H9 (cell line): ENCODE data around the gene LRRC23. TPM values are rescaled to one million over a fixed set of nuclear protein-coding genes. Genes with fewer than 3 reads are reported as not detected.
A peak's percentile ranks its signal among the peaks of the same experiment; 100 is the strongest.
"Not testable (repeated sequence)": the region's sequence is repeated elsewhere in the genome, so short reads cannot be mapped to it uniquely, and the experiment has no call there.

ENCODE experiments used
- DNase-seq: peaks from one replicate; pipeline ENCODE4 v3.0.0-alpha.2; 2017
- H2AFZ ChIP-seq: one replicate; pipeline ENCODE4 v1.6.1; 2013; ENCODE audit warnings: mild to moderate bottlenecking, low read length, control low read depth, moderate library complexity
- H2AK5ac ChIP-seq: 2 replicates; pipeline ENCODE4 v1.6.1; 2013; ENCODE audit warnings: low read length, control low read depth, mixed read lengths; ENCODE audit not compliant: insufficient read length
- H2BK120ac ChIP-seq: one replicate; pipeline ENCODE4 v1.6.1; 2013; ENCODE audit warnings: low read depth, mild to moderate bottlenecking, low read length, control low read depth, inconsistent platforms; ENCODE audit not compliant: poor library complexity, severe bottlenecking
- H2BK12ac ChIP-seq: 2 replicates; pipeline ENCODE4 v1.6.1; 2013; ENCODE audit warnings: low read length, control low read depth, mixed read lengths, low read depth; ENCODE audit not compliant: insufficient read length
- H2BK15ac ChIP-seq: 2 replicates; pipeline ENCODE4 v1.6.1; 2013; ENCODE audit warnings: low read depth, low read length, control low read depth
- H2BK20ac ChIP-seq: one replicate; pipeline ENCODE4 v1.6.1; 2013; ENCODE audit warnings: low read depth, mild to moderate bottlenecking, low read length, control low read depth, inconsistent platforms; ENCODE audit not compliant: poor library complexity, severe bottlenecking
- H2BK5ac ChIP-seq: 2 replicates; pipeline ENCODE4 v1.6.1; 2013; ENCODE audit warnings: low read length, control low read depth, mixed read lengths; ENCODE audit not compliant: insufficient read length
- H3K14ac ChIP-seq: 2 replicates; pipeline ENCODE4 v1.6.1; 2013; ENCODE audit warnings: low read length, control low read depth; ENCODE audit not compliant: insufficient read depth
- H3K18ac ChIP-seq: 2 replicates; pipeline ENCODE4 v1.6.1; 2013; ENCODE audit warnings: low read depth, mild to moderate bottlenecking, mixed read lengths, low read length, control low read depth; ENCODE audit not compliant: insufficient read length
- H3K23ac ChIP-seq: 2 replicates; pipeline ENCODE4 v1.6.1; 2013; ENCODE audit warnings: low read length, control low read depth, mixed read lengths, low read depth; ENCODE audit not compliant: insufficient read length
- H3K23me2 ChIP-seq: 2 replicates; pipeline ENCODE4 v1.6.1; 2013; ENCODE audit warnings: low read depth, mild to moderate bottlenecking, mixed read lengths, low read length, control low read depth; ENCODE audit not compliant: insufficient read length, poor library complexity, severe bottlenecking
- H3K27ac ChIP-seq: 2 replicates; pipeline ENCODE4 v1.5.1; 2013; ENCODE audit warnings: low read length, control low read depth, mixed read lengths, low read depth; ENCODE audit not compliant: insufficient read length
- H3K27me3 ChIP-seq: 2 replicates; pipeline ENCODE4 v1.6.1; 2013; ENCODE audit warnings: low read length, control low read depth, inconsistent platforms; ENCODE audit not compliant: insufficient read depth
- H3K4ac ChIP-seq: 2 replicates; pipeline ENCODE4 v1.6.1; 2013; ENCODE audit warnings: low read depth, mild to moderate bottlenecking, control low read depth, inconsistent platforms, low read length, moderate library complexity
- H3K4me1 ChIP-seq: 2 replicates; pipeline ENCODE4 v1.6.1; 2013; ENCODE audit warnings: low read length, control low read depth, inconsistent platforms; ENCODE audit not compliant: insufficient read depth
- H3K4me2 ChIP-seq: 2 replicates; pipeline ENCODE4 v1.6.1; 2013; ENCODE audit warnings: low read length, control low read depth, mixed read lengths; ENCODE audit not compliant: insufficient read length, insufficient read depth
- H3K56ac ChIP-seq: 2 replicates; pipeline ENCODE4 v1.6.1; 2013; ENCODE audit warnings: low read depth, mild to moderate bottlenecking, mixed read lengths, low read length, control low read depth; ENCODE audit not compliant: insufficient read length
- H3K79me1 ChIP-seq: 2 replicates; pipeline ENCODE4 v1.6.1; 2013; ENCODE audit warnings: low read depth, mild to moderate bottlenecking, moderate library complexity, low read length, control low read depth, inconsistent platforms; ENCODE audit not compliant: insufficient read depth, poor library complexity, severe bottlenecking
- H3K79me2 ChIP-seq: 2 replicates; pipeline ENCODE4 v1.6.1; 2013; ENCODE audit warnings: low read length, control low read depth, inconsistent platforms; ENCODE audit not compliant: insufficient read depth
- H3K9ac ChIP-seq: 2 replicates; pipeline ENCODE4 v1.6.1; 2013; ENCODE audit warnings: low read length, control low read depth, mixed read lengths; ENCODE audit not compliant: insufficient read length; ENCODE audit errors: extremely low read depth
- H3K9me3 ChIP-seq: one replicate; pipeline ENCODE4 v1.6.1; 2013; ENCODE audit warnings: low read depth, low read length, inconsistent platforms; ENCODE audit not compliant: control insufficient read depth
- H3T11ph ChIP-seq: one replicate; pipeline ENCODE4 v1.6.1; 2013; ENCODE audit warnings: mild to moderate bottlenecking, low read length, control low read depth, inconsistent platforms
- H4K20me1 ChIP-seq: one replicate; pipeline ENCODE4 v1.6.1; 2013; ENCODE audit not compliant: control insufficient read depth, insufficient read length, insufficient read depth
- H4K5ac ChIP-seq: 2 replicates; pipeline ENCODE4 v1.6.1; 2013; ENCODE audit warnings: low read depth, mild to moderate bottlenecking, mixed read lengths, low read length, control low read depth; ENCODE audit not compliant: insufficient read length
- H4K8ac ChIP-seq: replicated peaks from 2 replicates; pipeline ENCODE4 v1.6.1; 2013; ENCODE audit warnings: low read length, control low read depth, mixed read lengths, low read depth; ENCODE audit not compliant: insufficient read length
- H4K91ac ChIP-seq: 2 replicates; pipeline ENCODE4 v1.6.1; 2013; ENCODE audit warnings: low read depth, mild to moderate bottlenecking, moderate library complexity, mixed read lengths, low read length, control low read depth; ENCODE audit not compliant: insufficient read length
- H3K27ac Mint-ChIP-seq, 3 experiments: 2 replicates in 2 of 3; 3 replicates in 1 of 3; pipeline ENCODE4 v1.8.0; 2020 to 2021; ENCODE audit warnings: mixed read lengths in 3 of 3, mild to moderate bottlenecking in 1 of 3, moderate library complexity in 1 of 3
- H3K27me3 Mint-ChIP-seq: 2 replicates; pipeline ENCODE4 v1.8.0; 2021; ENCODE audit warnings: low read depth, mild to moderate bottlenecking, moderate library complexity, mixed read lengths
- H3K36me3 Mint-ChIP-seq, 3 experiments: 2 replicates in 2 of 3; 3 replicates in 1 of 3; pipeline ENCODE4 v1.8.0; 2020 to 2021; ENCODE audit warnings: low read depth in 3 of 3, mixed read lengths in 3 of 3; ENCODE audit not compliant: insufficient read depth in 1 of 3
- H3K4me1 Mint-ChIP-seq, 2 experiments: 2 replicates each; pipeline ENCODE4 v1.8.0; 2020; ENCODE audit warnings: mixed read lengths in 2 of 2
- H3K4me3 Mint-ChIP-seq, 2 experiments: 2 replicates in 1 of 2; 3 replicates in 1 of 2; pipeline ENCODE4 v1.8.0; 2020 to 2021; ENCODE audit warnings: mild to moderate bottlenecking in 2 of 2, mixed read lengths in 2 of 2, moderate library complexity in 1 of 2
- H3K9me3 Mint-ChIP-seq, 2 experiments: 2 replicates in 1 of 2; 3 replicates in 1 of 2; pipeline ENCODE4 v1.8.0; 2020; ENCODE audit warnings: mild to moderate bottlenecking in 2 of 2, mixed read lengths in 2 of 2, moderate library complexity in 1 of 2
- WGBS: extraction: QIAGEN DNeasy Blood & Tissue Kit; methylation state at CpG from one replicate; pipeline ENCODE4 v1.1.7; 2013; ENCODE audit warnings: missing lambda C conversion rate, low lambda C conversion rate, mixed read lengths; ENCODE audit not compliant: insufficient read length; ENCODE audit errors: extremely low coverage; 5-methylcytosine and 5-hydroxymethylcytosine counted together
- total RNA-seq: library from RNA; stranded (reverse); gene quantifications from 2 replicates; pipeline ENCODE4 v1.2.1, GENCODE V29; 2021
- TF ChIP-seq, protein P1 (sequence below): fragments of 200-600 bp; sonication (generic); conservative IDR thresholded peaks from 3 replicates; pipeline ENCODE4 v1.8.0; 2021; ENCODE audit warnings: antibody characterized with exemption, mild to moderate bottlenecking

The LRRC23 gene
- total RNA-seq, 1 experiment from 2014 or later = 2.1 TPM

DNA sequence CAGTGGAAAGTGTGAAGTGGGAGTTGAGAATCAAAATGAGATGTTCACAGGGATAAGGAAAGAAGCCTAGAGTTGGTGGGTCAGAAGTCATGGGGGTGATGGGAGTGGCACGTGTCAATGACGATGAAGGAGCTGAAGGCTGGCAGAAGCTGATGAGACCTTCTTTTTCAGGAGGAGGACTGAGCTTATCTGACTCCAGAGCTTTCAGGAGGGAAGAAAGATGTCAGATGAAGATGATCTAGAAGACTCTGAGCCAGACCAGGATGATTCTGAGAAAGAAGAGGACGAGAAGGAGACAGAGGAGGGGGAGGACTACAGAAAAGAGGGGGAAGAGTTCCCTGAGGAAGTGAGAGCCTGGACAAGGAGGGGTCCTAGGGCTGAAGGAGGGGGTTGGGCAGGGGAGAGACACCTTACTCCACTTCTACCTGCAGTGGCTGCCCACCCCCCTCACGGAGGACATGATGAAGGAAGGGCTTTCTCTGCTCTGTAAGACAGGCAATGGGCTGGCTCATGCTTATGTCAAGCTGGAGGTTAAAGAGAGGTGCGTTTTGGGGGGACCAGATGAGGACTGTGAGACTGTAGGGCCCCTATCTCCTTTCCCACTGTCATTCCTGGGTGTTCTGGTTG lies 905 bp downstream of the LRRC23 start:
- no peaks in the 10 kb centered on the region; the same call in 1 of the 2 replicates for H3K4me1 ChIP-seq
- H3K27me3 ChIP-seq = no peaks in the 10 kb centered on the region; the same call in 1 of the 2 replicates
- H3K27ac ChIP-seq = no peak overlapping the region
- peak overlapping the region; percentile 63 for H3T11ph ChIP-seq
- H2BK15ac ChIP-seq = no peak overlapping the region; the same call in 1 of the 2 replicates
- H3K27me3 Mint-ChIP-seq = peaks cover 8% of the 10 kb centered on the region
- H2BK120ac ChIP-seq = peak overlapping the region; percentile 94
- WGBS = no CpG with 5 or more reads among the region's 5 CpGs
- peak overlapping the region; percentile 92 for H2BK12ac ChIP-seq
- H4K8ac ChIP-seq = no peak overlapping the region
- H3K56ac ChIP-seq = no peak overlapping the region
- peak overlapping the region; percentile 95 for H3K18ac ChIP-seq
- H3K9ac ChIP-seq = no peak overlapping the region
- peak overlapping the region; percentile 52 for H3K4ac ChIP-seq
- DNase-seq = no peak
- H2BK5ac ChIP-seq = no peak overlapping the region
- no peaks in the 10 kb centered on the region for H4K20me1 ChIP-seq
- H2AFZ ChIP-seq = no peak overlapping the region
- H3K79me2 ChIP-seq = no peaks in the 10 kb centered on the region
- H3K9me3 ChIP-seq = no peaks in the 10 kb centered on the region
- no peak overlapping the region for H3K4me3 Mint-ChIP-seq
- no peak overlapping the region for H2AK5ac ChIP-seq
- peak overlapping the region; percentile 81 for H3K4me2 ChIP-seq
- no peak overlapping the region for H3K23ac ChIP-seq
- TF ChIP-seq, protein P1, sequence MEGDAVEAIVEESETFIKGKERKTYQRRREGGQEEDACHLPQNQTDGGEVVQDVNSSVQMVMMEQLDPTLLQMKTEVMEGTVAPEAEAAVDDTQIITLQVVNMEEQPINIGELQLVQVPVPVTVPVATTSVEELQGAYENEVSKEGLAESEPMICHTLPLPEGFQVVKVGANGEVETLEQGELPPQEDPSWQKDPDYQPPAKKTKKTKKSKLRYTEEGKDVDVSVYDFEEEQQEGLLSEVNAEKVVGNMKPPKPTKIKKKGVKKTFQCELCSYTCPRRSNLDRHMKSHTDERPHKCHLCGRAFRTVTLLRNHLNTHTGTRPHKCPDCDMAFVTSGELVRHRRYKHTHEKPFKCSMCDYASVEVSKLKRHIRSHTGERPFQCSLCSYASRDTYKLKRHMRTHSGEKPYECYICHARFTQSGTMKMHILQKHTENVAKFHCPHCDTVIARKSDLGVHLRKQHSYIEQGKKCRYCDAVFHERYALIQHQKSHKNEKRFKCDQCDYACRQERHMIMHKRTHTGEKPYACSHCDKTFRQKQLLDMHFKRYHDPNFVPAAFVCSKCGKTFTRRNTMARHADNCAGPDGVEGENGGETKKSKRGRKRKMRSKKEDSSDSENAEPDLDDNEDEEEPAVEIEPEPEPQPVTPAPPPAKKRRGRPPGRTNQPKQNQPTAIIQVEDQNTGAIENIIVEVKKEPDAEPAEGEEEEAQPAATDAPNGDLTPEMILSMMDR = no peak
- H3K23me2 ChIP-seq = peaks cover 3% of the 10 kb centered on the region
- no peaks in the 10 kb centered on the region for H3K9me3 Mint-ChIP-seq
- no peak overlapping the region for H2BK20ac ChIP-seq
- H4K91ac ChIP-seq = peak overlapping the region; percentile 91
- H3K4me1 Mint-ChIP-seq = peaks cover 4 to 8% of the 10 kb centered on the region in 2 experiments
- no peaks in the 10 kb centered on the region for H3K79me1 ChIP-seq
- H4K5ac ChIP-seq = no peak overlapping the region
- H3K36me3 Mint-ChIP-seq = no peaks in the 10 kb centered on the region
- no peak overlapping the region for H3K27ac Mint-ChIP-seq
- peak overlapping the region; percentile 98 for H3K14ac ChIP-seq

DNA sequence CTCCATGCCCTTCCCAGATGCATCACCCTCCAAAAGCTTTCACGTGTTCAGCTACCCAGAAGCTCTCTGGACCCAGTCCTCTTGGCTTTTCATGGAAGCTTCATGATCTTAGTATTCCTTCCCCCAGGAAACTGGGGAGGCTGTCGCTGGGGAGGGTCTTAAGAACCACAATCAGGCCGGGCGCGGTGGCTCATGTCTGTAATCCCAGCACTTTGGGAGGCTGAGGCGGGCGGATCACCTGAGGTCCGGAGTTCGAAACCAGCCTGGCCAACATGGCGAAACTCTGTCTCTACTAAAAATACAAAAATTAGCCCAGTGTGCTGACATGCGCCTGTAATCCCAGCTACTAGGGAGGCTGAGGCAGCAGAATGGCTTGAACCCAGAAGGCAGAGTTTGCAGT lies 3.5 kb downstream of the LRRC23 start:
- H2AFZ ChIP-seq, H3K4ac ChIP-seq, H3T11ph ChIP-seq, H2BK20ac ChIP-seq, H4K91ac ChIP-seq, H3K4me1 ChIP-seq, H2BK12ac ChIP-seq, H3K9me3 Mint-ChIP-seq, H3K79me2 ChIP-seq, H3K36me3 Mint-ChIP-seq, H4K8ac ChIP-seq, H2AK5ac ChIP-seq, H2BK5ac ChIP-seq, H4K20me1 ChIP-seq, H3K4me2 ChIP-seq, H3K18ac ChIP-seq, H2BK120ac ChIP-seq, H3K27ac ChIP-seq, H3K14ac ChIP-seq, DNase-seq, H3K79me1 ChIP-seq, H4K5ac ChIP-seq, H3K27ac Mint-ChIP-seq, H3K9me3 ChIP-seq, H2BK15ac ChIP-seq, H3K27me3 ChIP-seq, H3K9ac ChIP-seq, H3K23me2 ChIP-seq, H3K4me3 Mint-ChIP-seq, H3K23ac ChIP-seq, H3K56ac ChIP-seq: not testable (repeated sequence)
- Mint-ChIP-seq H3K4me1 (peaks cover 9 to 13% of the 10 kb centered on the region in 2 experiments), H3K27me3 (peaks cover 21% of the 10 kb centered on the region)
- no CpG with 5 or more reads among the region's 11 CpGs for WGBS
